ENCODE data around the gene TMEM74B. TPM values are rescaled to one million over a fixed set of nuclear protein-coding genes. Genes with fewer than 3 reads are reported as not detected.

TMEM74B gene
- total RNA-seq, 1 experiment from 2014 or later, result 8.4 TPM

GRCh38 chr20:1198751-1199150, 14.0 kb upstream of the TMEM74B start (continued):
- TF ChIP-seq ZBTB43 (CRISPR knock-in tag; IDR thresholded peaks at IDR 0.05) (no peak), ARID4B (CRISPR knock-in tag; IDR thresholded peaks at IDR 0.05; ENCODE audit: borderline replicate concordance) (no peak), ZSCAN18 (CRISPR knock-in tag; IDR thresholded peaks at IDR 0.05) (no peak), TEAD4 (CRISPR knock-in tag; IDR thresholded peaks at IDR 0.05) (no peak)

- ChIA-PET CTCF (no interaction called here), POLR2A (no interaction called here)
- H3K36me3 Mint-ChIP-seq, result no peaks in the 10 kb centered on the region
- H3K4me1 Mint-ChIP-seq, result no peaks in the 10 kb centered on the region
- H3K27ac Mint-ChIP-seq, result no peak overlapping the region
- no peak overlapping the region for H3K4me3 Mint-ChIP-seq
- H3K9me3 Mint-ChIP-seq, result no peaks in the 10 kb centered on the region
- no peak for DNase-seq (ENCODE audit: low spot score)
- TF ChIP-seq PRRX2 (CRISPR knock-in tag; IDR thresholded peaks at IDR 0.05) (no peak), JAZF1 (CRISPR knock-in tag; IDR thresholded peaks at IDR 0.05) (no peak)
- ATAC-seq, result no peak
- H3K27me3 Mint-ChIP-seq (ENCODE audit: low read depth), result peaks cover 23% of the 10 kb centered on the region
Measured at GRCh38 chr20:1197801-1198200, 13.0 kb upstream of the TMEM74B start.

- CTCF ChIA-PET, result interaction anchor here (1.3 kb wide), 1 partner anchor 10 kb away, joined by 3 read pairs; no protein-coding TSS in a partner anchor
- H3K27ac Mint-ChIP-seq, result no peak overlapping the region
- TF ChIP-seq PREB (CRISPR knock-in tag; IDR thresholded peaks at IDR 0.05; ENCODE audit: borderline replicate concordance) (no peak), ATF6 (CRISPR knock-in tag; IDR thresholded peaks at IDR 0.05) (no peak), USF1 (CRISPR knock-in tag; IDR thresholded peaks at IDR 0.05) (no peak), RORB (CRISPR knock-in tag; IDR thresholded peaks at IDR 0.05) (no peak), HMGXB4 (CRISPR knock-in tag; IDR thresholded peaks at IDR 0.05) (no peak), RELA (CRISPR knock-in tag; IDR thresholded peaks at IDR 0.05; ENCODE audit: borderline replicate concordance) (no peak), E2F4 (CRISPR knock-in tag; IDR thresholded peaks at IDR 0.05; ENCODE audit: borderline replicate concordance, low read depth) (no peak), JAZF1 (CRISPR knock-in tag; IDR thresholded peaks at IDR 0.05) (no peak), ATF3 (CRISPR knock-in tag; conservative IDR thresholded peaks at IDR 0.05) (no peak), CTCF (IDR thresholded peaks at IDR 0.05) (no peak), NR3C1 (CRISPR knock-in tag; conservative IDR thresholded peaks at IDR 0.05; ENCODE audit: low read depth) (no peak)
Measured at GRCh38 chr20:1196634-1197033, 11.9 kb upstream of the TMEM74B start.

More at GRCh38 chr20:1196634-1197033, 11.9 kb upstream of the TMEM74B start:
- Mint-ChIP-seq H3K27me3 (ENCODE audit: low read depth) (peaks cover 33% of the 10 kb centered on the region), H3K4me3 (no peak overlapping the region), H3K9me3 (no peaks in the 10 kb centered on the region), H3K4me1 (no peaks in the 10 kb centered on the region), H3K36me3 (no peaks in the 10 kb centered on the region)
- DNase-seq (ENCODE audit: low spot score) (no peak), ATAC-seq (no peak)
- POLR2A ChIA-PET, result no interaction called here

Data from WTC11 (cell line).